Stimulated activated effector memory CD8-positive, alpha-beta T cell treated with anti-CD3 and anti-CD28 coated beads, Interleukin-12 subunit alpha, Interleukin-12 subunit beta, amount 100 ng/mL, for 72 hours (primary cell): ENCODE data around the gene NECAB2.

Source experiments
- ATAC-seq: fragments of 150-1000 bp; cut with Tn5 transposase; 2 replicates; pipeline ENCODE4 v1.10.0; 2021
- DNase-seq, 2 donors: peaks; one replicate each; pipeline ENCODE4 v3.0.0; 2021 to 2022; ENCODE audit warnings: low spot score in 2 of 2
- H3K27ac Mint-ChIP-seq: one replicate; pipeline ENCODE4 v1.8.0; 2022; ENCODE audit warnings: mild to moderate bottlenecking, mixed read lengths
- H3K36me3 Mint-ChIP-seq: one replicate; pipeline ENCODE4 v1.8.0; 2022; ENCODE audit warnings: mild to moderate bottlenecking, mixed read lengths
- H3K4me1 Mint-ChIP-seq: one replicate; pipeline ENCODE4 v1.8.0; 2022; ENCODE audit warnings: mixed read lengths
- H3K4me3 Mint-ChIP-seq: one replicate; pipeline ENCODE4 v1.8.0; 2022; ENCODE audit warnings: mild to moderate bottlenecking, mixed read lengths
- H3K9me3 Mint-ChIP-seq: one replicate; pipeline ENCODE4 v1.8.0; 2022; ENCODE audit warnings: mixed read lengths

The NECAB2 gene

GRCh38 chr16:83954577-83955016 lies 13.4 kb upstream of the NECAB2 start:
- Mint-ChIP-seq H3K4me3 (peak overlapping the region; percentile 55), H3K9me3 (no peaks in the 10 kb centered on the region), H3K27ac (peak overlapping the region; percentile 37), H3K36me3 (no peaks in the 10 kb centered on the region), H3K4me1 (no peaks in the 10 kb centered on the region)
- DNase-seq (no peak), ATAC-seq (no peak)

- Mint-ChIP-seq H3K4me1 (no peaks in the 10 kb centered on the region), H3K27ac (no peak overlapping the region), H3K36me3 (no peaks in the 10 kb centered on the region), H3K4me3 (no peak overlapping the region), H3K9me3 (no peaks in the 10 kb centered on the region)
- DNase-seq: no peak
- ATAC-seq: no peak
Observed at GRCh38 chr16:83955218-83956130, 12.6 kb upstream of the NECAB2 start.

GRCh38 chr16:83956336-83957289 lies 11.4 kb upstream of the NECAB2 start:
- no peaks in the 10 kb centered on the region for H3K9me3 Mint-ChIP-seq
- H3K4me1 Mint-ChIP-seq: no peaks in the 10 kb centered on the region
- H3K4me3 Mint-ChIP-seq: no peak overlapping the region
- no peaks in the 10 kb centered on the region for H3K36me3 Mint-ChIP-seq
- ATAC-seq: peak; percentile 63
- H3K27ac Mint-ChIP-seq: peak overlapping the region; percentile 23
- DNase-seq: peak; percentile 73 to 86

GRCh38 chr16:83957296-83957855 lies 10.7 kb upstream of the NECAB2 start:
- Mint-ChIP-seq H3K4me1 (no peaks in the 10 kb centered on the region), H3K36me3 (no peaks in the 10 kb centered on the region), H3K27ac (peak overlapping the region; percentile 23), H3K9me3 (no peaks in the 10 kb centered on the region), H3K4me3 (no peak overlapping the region)
- DNase-seq (no peak), ATAC-seq (no peak)

- no peak overlapping the region for H3K27ac Mint-ChIP-seq
- H3K36me3 Mint-ChIP-seq: no peaks in the 10 kb centered on the region
- no peak overlapping the region for H3K4me3 Mint-ChIP-seq
- no peaks in the 10 kb centered on the region for H3K4me1 Mint-ChIP-seq
- ATAC-seq (no peak), DNase-seq (no peak)
- no peaks in the 10 kb centered on the region for H3K9me3 Mint-ChIP-seq
Observed at GRCh38 chr16:83958137-83958845, 9.8 kb upstream of the NECAB2 start.

- Mint-ChIP-seq H3K4me3 (no peak overlapping the region), H3K4me1 (no peaks in the 10 kb centered on the region), H3K36me3 (no peaks in the 10 kb centered on the region), H3K27ac (no peak overlapping the region), H3K9me3 (no peaks in the 10 kb centered on the region)
- no peak for ATAC-seq
- no peak for DNase-seq
Observed at GRCh38 chr16:83958846-83959565, 9.0 kb upstream of the NECAB2 start.

- DNase-seq: no peak
- no peak overlapping the region for H3K4me3 Mint-ChIP-seq
- H3K9me3 Mint-ChIP-seq: no peaks in the 10 kb centered on the region
- no peak overlapping the region for H3K27ac Mint-ChIP-seq
- H3K4me1 Mint-ChIP-seq: no peaks in the 10 kb centered on the region
- ATAC-seq: no peak
- no peaks in the 10 kb centered on the region for H3K36me3 Mint-ChIP-seq
Observed at GRCh38 chr16:83959656-83960434, 8.2 kb upstream of the NECAB2 start.

GRCh38 chr16:83960521-83961249 lies 7.4 kb upstream of the NECAB2 start:
- no peaks in the 10 kb centered on the region for H3K36me3 Mint-ChIP-seq
- H3K27ac Mint-ChIP-seq: no peak overlapping the region
- no peaks in the 10 kb centered on the region for H3K4me1 Mint-ChIP-seq
- DNase-seq: no peak
- no peak for ATAC-seq
- H3K4me3 Mint-ChIP-seq: no peak overlapping the region
- H3K9me3 Mint-ChIP-seq: no peaks in the 10 kb centered on the region

GRCh38 chr16:83961591-83961990 lies 6.5 kb upstream of the NECAB2 start:
- ATAC-seq (no peak), DNase-seq (no peak)
- Mint-ChIP-seq H3K4me1 (no peaks in the 10 kb centered on the region), H3K4me3 (no peak overlapping the region), H3K9me3 (no peaks in the 10 kb centered on the region), H3K36me3 (no peaks in the 10 kb centered on the region), H3K27ac (no peak overlapping the region)

GRCh38 chr16:83963277-83964119 lies 4.5 kb upstream of the NECAB2 start:
- Mint-ChIP-seq H3K27ac (no peak overlapping the region), H3K36me3 (no peaks in the 10 kb centered on the region), H3K4me1 (peaks cover 6% of the 10 kb centered on the region), H3K9me3 (no peaks in the 10 kb centered on the region), H3K4me3 (no peak overlapping the region)
- ATAC-seq (no peak), DNase-seq (no peak)

GRCh38 chr16:83964684-83965443 lies 3.2 kb upstream of the NECAB2 start:
- Mint-ChIP-seq H3K36me3 (no peaks in the 10 kb centered on the region), H3K4me3 (no peak overlapping the region), H3K27ac (no peak overlapping the region), H3K4me1 (peaks cover 6% of the 10 kb centered on the region), H3K9me3 (no peaks in the 10 kb centered on the region)
- DNase-seq: no peak
- ATAC-seq: no peak
